Raji (cell line): Measurements from ENCODE around the gene SLC35F6.

Experiments used
- POLR2A ChIP-seq: IDR thresholded peaks from 2 replicates; pipeline ENCODE4 v1.6.1; 2011; ENCODE audit warnings: low read depth, low read length, control low read depth; ENCODE audit not compliant: insufficient read depth

Gene SLC35F6

GRCh38 chr2:26811791-26812694, 48.0 kb downstream of the SLC35F6 start:
- TF ChIP-seq POLR2A, result no peak

- no peak for TF ChIP-seq POLR2A
Measured at GRCh38 chr2:26812731-26813130, 48.6 kb downstream of the SLC35F6 start.

- no peak for TF ChIP-seq POLR2A
Measured at GRCh38 chr2:26816893-26817292, 52.8 kb downstream of the SLC35F6 start.

GRCh38 chr2:26818255-26818654, 54.2 kb downstream of the SLC35F6 start:
- no peak for TF ChIP-seq POLR2A

- no peak for TF ChIP-seq POLR2A
Measured at GRCh38 chr2:26818972-26819371, 54.9 kb downstream of the SLC35F6 start.

GRCh38 chr2:26820932-26821331, 56.8 kb downstream of the SLC35F6 start:
- no peak for TF ChIP-seq POLR2A

- TF ChIP-seq POLR2A, result no peak
Measured at GRCh38 chr2:26822877-26823276, 58.8 kb downstream of the SLC35F6 start.
